ENCODE results near the gene DEPP1.

Gene DEPP1

GRCh38 chr10:44930904-44931620, 47.5 kb downstream of the DEPP1 start:
- DNase-seq: no peak

- no peak for DNase-seq
These were observed 49.0 kb downstream of the DEPP1 start for GRCh38 chr10:44929356-44930255.

DNA sequence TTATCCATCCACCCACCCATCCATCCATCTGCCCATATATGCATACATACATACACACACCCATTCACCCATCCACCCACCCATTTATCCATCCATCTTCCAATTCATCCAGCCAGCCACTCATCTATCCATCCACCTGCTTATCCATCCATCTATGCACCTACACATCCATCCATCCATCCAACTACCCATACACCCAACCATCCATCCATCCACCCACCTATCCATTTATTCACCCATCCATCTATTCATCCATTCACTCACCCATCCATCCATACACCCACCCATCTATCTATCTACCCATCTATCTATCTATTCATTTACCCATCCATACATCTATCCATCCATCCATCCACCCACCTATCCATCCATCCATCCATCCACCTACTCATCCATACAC, 50.1 kb downstream of the DEPP1 start:
- no peak for DNase-seq

DNA sequence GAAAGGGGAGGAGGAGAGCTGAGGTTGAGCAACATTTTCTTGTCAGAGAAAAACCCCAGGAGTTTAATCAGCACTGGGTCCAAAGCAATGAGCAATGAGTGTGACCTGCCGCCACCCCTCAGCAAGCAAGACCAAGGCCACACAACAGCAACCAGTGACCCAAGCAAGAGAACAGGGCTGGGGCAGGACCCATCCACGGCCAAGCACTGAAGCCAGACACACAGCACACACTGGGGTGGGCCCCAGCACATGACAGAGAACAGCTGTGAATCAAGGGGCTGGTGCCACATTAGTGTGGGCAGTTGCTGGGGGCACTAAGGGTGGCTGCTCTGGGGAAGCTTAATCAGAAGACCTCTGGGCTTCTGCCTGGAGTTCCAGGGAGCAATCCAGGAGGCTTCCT, 51.3 kb downstream of the DEPP1 start:
- DNase-seq: no peak

- no peak for DNase-seq
These were observed 51.8 kb downstream of the DEPP1 start for GRCh38 chr10:44926751-44927351.
